HFFc6 (cell line): Measurements from ENCODE around the gene RCOR2. TPM values are rescaled to one million over a fixed set of nuclear protein-coding genes. Genes with fewer than 3 reads are reported as not detected.
"Not testable (repeated sequence)": the region's sequence is repeated elsewhere in the genome, so short reads cannot be mapped to it uniquely, and the experiment has no call there.

Experiments used
- DNase-seq: peaks from one replicate; pipeline ENCODE4 v3.0.0-alpha.2; 2018
- H3K27ac Mint-ChIP-seq: 2 replicates; pipeline ENCODE4 v1.8.0; 2020; ENCODE audit warnings: mild to moderate bottlenecking, mixed read lengths
- H3K27me3 Mint-ChIP-seq: 2 replicates; pipeline ENCODE4 v1.8.0; 2021; ENCODE audit warnings: mild to moderate bottlenecking, moderate library complexity, mixed read lengths; ENCODE audit not compliant: insufficient read depth
- H3K36me3 Mint-ChIP-seq: 2 replicates; pipeline ENCODE4 v1.8.0; 2021; ENCODE audit warnings: low read depth, mixed read lengths
- H3K4me1 Mint-ChIP-seq: 2 replicates; pipeline ENCODE4 v1.8.0; 2020; ENCODE audit warnings: low read depth, mixed read lengths
- H3K4me3 Mint-ChIP-seq: 2 replicates; pipeline ENCODE4 v1.8.0; 2020; ENCODE audit warnings: mild to moderate bottlenecking, moderate library complexity, mixed read lengths
- H3K9me3 Mint-ChIP-seq: 2 replicates; pipeline ENCODE4 v1.8.0; 2020; ENCODE audit warnings: mild to moderate bottlenecking, mixed read lengths
- long read RNA-seq: library from polyadenylated mRNA; unstranded; transcript quantifications from one replicate; pipeline ENCODE4 v2.0.0, GENCODE V29; 2019
- total RNA-seq, 6 experiments: library from RNA; stranded (reverse); fragmentation: NEBNext Ultra II Directional; extraction: Animal tissue kit (Norgen Biotek cat#: 25700); gene quantifications; 2 replicates in 1 of 6; 3 replicates in 5 of 6; pipeline ENCODE4 v1.2.3, GENCODE V29; 2021
- TF ChIP-seq, protein P1 (sequence below): fragments of 200-600 bp; sonication (generic); IDR thresholded peaks from 2 replicates; pipeline ENCODE4 v1.5.0; 2021; ENCODE audit warnings: antibody characterized with exemption, mild to moderate bottlenecking

Gene RCOR2
- total RNA-seq = under 1 TPM; 0.34 to 0.72 (median 0.41) TPM
- long read RNA-seq = 0 reads

DNA sequence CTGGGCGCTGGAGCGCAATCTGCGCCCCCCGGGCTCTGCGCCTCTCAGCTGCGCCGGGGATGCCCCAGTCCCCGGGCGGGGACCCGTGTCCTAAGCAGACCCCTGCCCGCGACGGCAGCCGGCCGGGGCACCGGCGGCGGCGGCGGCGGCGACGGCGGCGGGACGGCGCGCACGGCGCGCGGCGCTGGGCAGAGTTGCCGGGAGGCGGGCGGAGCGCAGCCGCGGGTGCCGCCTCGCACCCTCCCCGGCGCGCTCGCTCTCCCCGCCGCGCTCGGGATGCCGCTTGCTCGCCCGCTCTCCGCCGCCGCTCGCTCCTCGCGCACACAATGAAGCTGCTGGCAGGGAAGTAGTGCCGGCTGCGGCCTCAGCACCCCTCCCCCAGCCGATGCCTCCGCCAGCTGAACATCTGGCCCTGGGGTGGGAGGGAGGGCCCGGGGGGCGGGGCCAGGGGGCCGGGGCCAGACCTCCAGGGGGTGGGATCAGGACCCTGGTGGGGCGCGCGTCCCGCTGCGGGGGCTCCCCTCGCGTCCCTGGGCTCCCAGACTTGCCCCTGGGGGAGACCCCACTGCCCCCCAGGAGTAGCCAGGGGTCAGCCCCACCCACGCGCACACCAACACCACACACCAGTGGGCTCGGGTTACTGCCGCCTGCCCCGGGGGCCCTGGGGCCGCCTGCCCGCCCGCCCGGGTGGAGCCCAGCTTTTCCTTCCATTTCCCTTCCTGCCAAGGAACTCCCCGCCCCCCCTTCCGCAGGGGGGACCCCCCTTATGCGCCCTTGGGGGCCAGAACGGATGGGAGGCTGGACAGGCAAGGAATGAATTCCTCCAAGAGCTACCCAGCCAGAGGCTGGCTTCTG lies at the start of gene RCOR2:
Gene RCOR2, minus strand, starts transcription at position 328 of the 855 bp plus-strand sequence. CDS start 708 bp downstream, outside the sequence.
- no peak within 1 kb of the TSS for H3K27ac Mint-ChIP-seq
- peaks cover 6% of the 10 kb centered on the region; the same call in 1 of the 2 replicates for H3K4me1 Mint-ChIP-seq

DNA sequence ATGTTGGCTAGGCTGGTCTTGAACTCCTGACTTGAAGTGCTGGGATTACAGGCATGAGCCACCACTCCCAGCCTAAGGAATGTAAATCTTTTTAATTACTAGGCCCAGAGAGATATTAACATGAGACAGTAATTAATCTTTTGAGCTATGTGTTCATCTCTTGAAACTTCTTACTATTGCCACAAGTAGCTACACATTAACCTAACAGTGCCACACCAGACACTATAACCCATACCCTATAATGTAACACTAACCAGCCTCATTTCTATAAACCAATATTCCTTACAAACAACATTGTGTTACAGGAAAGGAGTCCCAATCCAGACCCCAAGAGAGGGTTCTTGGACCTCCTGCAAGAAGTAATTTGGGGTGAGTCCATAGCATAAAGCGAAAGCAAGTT lies 49.5 kb upstream of the RCOR2 start:
- H3K4me1 Mint-ChIP-seq = peaks cover 7% of the 10 kb centered on the region
- no peak overlapping the region for H3K27ac Mint-ChIP-seq
- H3K27me3 Mint-ChIP-seq = no peaks in the 10 kb centered on the region; the same call in 1 of the 2 replicates
- H3K9me3 Mint-ChIP-seq = no peaks in the 10 kb centered on the region
- DNase-seq = no peak
- H3K36me3 Mint-ChIP-seq = no peaks in the 10 kb centered on the region
- no peak overlapping the region for H3K4me3 Mint-ChIP-seq
- TF ChIP-seq, protein P1, sequence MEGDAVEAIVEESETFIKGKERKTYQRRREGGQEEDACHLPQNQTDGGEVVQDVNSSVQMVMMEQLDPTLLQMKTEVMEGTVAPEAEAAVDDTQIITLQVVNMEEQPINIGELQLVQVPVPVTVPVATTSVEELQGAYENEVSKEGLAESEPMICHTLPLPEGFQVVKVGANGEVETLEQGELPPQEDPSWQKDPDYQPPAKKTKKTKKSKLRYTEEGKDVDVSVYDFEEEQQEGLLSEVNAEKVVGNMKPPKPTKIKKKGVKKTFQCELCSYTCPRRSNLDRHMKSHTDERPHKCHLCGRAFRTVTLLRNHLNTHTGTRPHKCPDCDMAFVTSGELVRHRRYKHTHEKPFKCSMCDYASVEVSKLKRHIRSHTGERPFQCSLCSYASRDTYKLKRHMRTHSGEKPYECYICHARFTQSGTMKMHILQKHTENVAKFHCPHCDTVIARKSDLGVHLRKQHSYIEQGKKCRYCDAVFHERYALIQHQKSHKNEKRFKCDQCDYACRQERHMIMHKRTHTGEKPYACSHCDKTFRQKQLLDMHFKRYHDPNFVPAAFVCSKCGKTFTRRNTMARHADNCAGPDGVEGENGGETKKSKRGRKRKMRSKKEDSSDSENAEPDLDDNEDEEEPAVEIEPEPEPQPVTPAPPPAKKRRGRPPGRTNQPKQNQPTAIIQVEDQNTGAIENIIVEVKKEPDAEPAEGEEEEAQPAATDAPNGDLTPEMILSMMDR = no peak

More for the DNA sequence above, at the start of gene RCOR2:
- Mint-ChIP-seq H3K27me3 (no peaks in the 10 kb centered on the region; the same call in 1 of the 2 replicates), H3K36me3 (no peaks in the 10 kb centered on the region), H3K4me3 (peak within 1 kb of the TSS; percentile 81), H3K9me3 (no peaks in the 10 kb centered on the region)
- peak; percentile 45 for DNase-seq
- TF ChIP-seq, protein P1 = no peak

DNA sequence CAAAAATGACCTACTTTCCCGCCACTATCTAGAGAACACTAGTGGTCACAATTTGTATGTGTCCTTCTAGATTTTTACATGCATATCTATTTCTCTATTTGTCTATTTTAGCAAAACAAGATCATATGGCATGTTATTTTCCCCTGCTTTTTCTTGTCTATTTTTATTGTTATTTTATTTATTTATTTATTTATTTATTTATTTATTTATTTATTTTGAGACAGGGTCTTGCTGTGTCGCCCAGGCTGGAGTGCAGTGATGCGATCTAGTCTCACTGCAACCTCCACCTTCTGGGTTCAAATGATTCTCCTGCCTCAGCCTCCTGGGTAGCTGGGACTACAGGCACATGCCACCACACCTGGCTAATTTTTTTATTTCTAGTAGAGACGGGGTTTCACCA lies 46.9 kb upstream of the RCOR2 start:
- H3K36me3 Mint-ChIP-seq, H3K27ac Mint-ChIP-seq, H3K4me3 Mint-ChIP-seq, H3K9me3 Mint-ChIP-seq, H3K4me1 Mint-ChIP-seq, H3K27me3 Mint-ChIP-seq, DNase-seq: not testable (repeated sequence)

DNA sequence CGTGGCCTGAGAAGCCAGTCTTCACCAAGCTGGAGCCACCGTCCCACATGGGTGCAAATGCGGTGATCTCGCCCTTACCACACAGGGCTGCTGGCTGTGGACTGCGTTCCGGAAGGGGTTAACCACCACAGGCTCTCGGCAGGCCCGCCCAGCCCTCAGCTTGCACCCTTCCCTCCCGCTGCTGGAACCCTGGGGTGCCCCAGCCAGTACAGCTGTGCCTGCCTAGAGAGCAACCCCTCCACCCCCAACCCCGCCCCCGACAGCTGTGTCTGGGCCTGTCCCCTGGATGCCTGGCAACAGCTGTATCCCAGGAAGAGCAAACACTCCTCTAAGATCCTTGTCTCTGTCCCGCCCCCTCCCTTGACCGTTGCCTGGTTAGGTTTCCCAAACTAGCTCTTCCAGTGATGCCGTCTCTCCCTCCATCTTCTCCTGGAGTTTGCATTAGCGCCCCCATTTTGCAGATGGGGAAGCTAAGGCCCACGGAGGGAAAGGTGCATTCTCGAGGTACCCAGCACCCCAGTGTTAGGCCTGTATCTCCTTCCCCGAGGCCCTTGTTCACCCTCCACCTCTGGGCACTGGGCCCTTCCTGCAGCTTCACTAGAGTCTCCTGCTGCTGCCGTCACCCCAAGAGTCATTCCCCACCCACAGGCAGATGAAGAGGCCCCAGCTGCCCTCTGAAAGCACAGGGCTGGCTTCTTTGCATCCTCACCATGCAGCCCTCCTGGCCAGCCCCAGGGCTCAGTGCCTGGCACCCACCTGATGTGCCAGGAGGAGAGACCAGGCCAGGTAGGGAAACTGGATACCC lies 44.8 kb upstream of the RCOR2 start:
- H3K27me3 Mint-ChIP-seq = no peaks in the 10 kb centered on the region
- peaks cover 7% of the 10 kb centered on the region for H3K4me1 Mint-ChIP-seq
- H3K36me3 Mint-ChIP-seq = no peaks in the 10 kb centered on the region
- TF ChIP-seq, protein P1 = no peak
- peak overlapping the region; percentile 73 for H3K27ac Mint-ChIP-seq
- peak; percentile 13 for DNase-seq
- H3K4me3 Mint-ChIP-seq = no peak overlapping the region
- H3K9me3 Mint-ChIP-seq = no peaks in the 10 kb centered on the region

DNA sequence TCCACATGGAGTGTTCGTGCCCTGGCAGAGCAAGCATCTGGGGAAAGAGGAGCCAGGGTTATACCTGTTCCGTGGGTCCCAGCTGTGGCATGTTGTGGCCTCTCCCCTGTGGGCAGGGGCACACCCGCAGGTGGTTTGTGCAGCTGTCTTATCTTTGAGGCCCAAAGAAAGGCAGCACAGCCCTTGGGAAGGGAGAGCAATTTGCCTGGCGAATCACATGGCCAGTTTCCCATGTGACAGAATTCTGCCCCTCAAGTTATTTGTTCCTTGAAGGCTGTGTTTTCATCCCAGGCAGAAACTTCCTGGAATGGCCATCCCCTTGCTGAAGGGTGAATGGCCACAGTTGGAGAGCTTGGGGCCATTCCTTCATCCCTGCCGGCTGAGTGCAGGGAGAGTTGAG lies 41.0 kb upstream of the RCOR2 start:
- no peaks in the 10 kb centered on the region for H3K9me3 Mint-ChIP-seq
- TF ChIP-seq, protein P1 = no peak
- no peak overlapping the region for H3K4me3 Mint-ChIP-seq
- DNase-seq = no peak
- no peak overlapping the region for H3K27ac Mint-ChIP-seq
- H3K36me3 Mint-ChIP-seq = peaks cover 4% of the 10 kb centered on the region; the same call in 1 of the 2 replicates
- H3K27me3 Mint-ChIP-seq = no peaks in the 10 kb centered on the region
- peaks cover 7% of the 10 kb centered on the region for H3K4me1 Mint-ChIP-seq
